A549 (cell line): ENCODE measurements around the gene ZFPM1. TPM values are rescaled to one million over a fixed set of nuclear protein-coding genes. Genes with fewer than 3 reads are reported as not detected.

Experiments
- ATAC-seq, 2 experiments: fragments of 200-7000 bp in 1 of 2; fragments of >200 bp in 1 of 2; cut with Nextera tagmentation in 1 of 2; cut with Tn5 transposase in 1 of 2; 3 replicates each; pipeline versions ENCODE4 v1.8.0 to v1.9.1; 2018 to 2020; ENCODE audit warnings: mild to moderate bottlenecking in 1 of 2, moderate library complexity in 1 of 2
- CTCF ChIA-PET: fragments of 300-600 bp; sonication (Branson Sonifier 250); formaldehyde crosslinking; extraction: SDS; loops from one replicate; lab custom pipeline; 2021; ENCODE audit warnings: antibody characterized with exemption, inconsistent platforms; lab: Yijun Ruan, JAX
- POLR2A ChIA-PET: fragments of 350-600 bp; formaldehyde crosslinking; extraction: SDS; loops from one replicate; lab custom pipeline; 2021; ENCODE audit warnings: antibody characterized with exemption, inconsistent platforms; lab: Yijun Ruan, JAX
- DNase-seq, 2 experiments: peaks; one replicate each; pipeline versions ENCODE4 v3.0.0 to v3.0.0-alpha.2; 2011 to 2016; ENCODE audit warnings: low read depth in 1 of 2, low spot score in 1 of 2
- FAIRE-seq: peaks from 2 replicates; lab custom pipeline; 2011; peaks lifted over from hg19 to GRCh38; lab: Jason Lieb, UNC
- H3K27ac ChIP-seq, 2 experiments: fragments of >200 bp; sonication (Bioruptor Twin); formaldehyde crosslinking; 3 replicates each; pipeline ENCODE4 v1.5.1; 2016 to 2017
- H3K4me1 ChIP-seq: fragments of >200 bp; sonication (Bioruptor Twin); formaldehyde crosslinking; 3 replicates; pipeline ENCODE4 v1.6.1; 2016
- H3K4me2 ChIP-seq: fragments of >200 bp; sonication (Bioruptor Twin); formaldehyde crosslinking; 3 replicates; pipeline ENCODE4 v1.6.1; 2016
- H3K4me3 ChIP-seq: fragments of >200 bp; sonication (Bioruptor Twin); formaldehyde crosslinking; 3 replicates; pipeline ENCODE4 v1.5.1; 2016
- H3K9me3 ChIP-seq: fragments of >200 bp; sonication (Bioruptor Twin); formaldehyde crosslinking; 3 replicates; pipeline ENCODE4 v1.6.1; 2016
- BHLHE40 ChIP-seq: IDR thresholded peaks from 2 replicates; pipeline ENCODE4 v1.6.1; 2012; ENCODE audit warnings: low read depth, low read length, inconsistent platforms
- CEBPB ChIP-seq, 2 experiments: fragments of >200 bp in 1 of 2; sonication (Bioruptor Twin) in 1 of 2; formaldehyde crosslinking in 1 of 2; IDR thresholded peaks; 2 replicates each; pipeline ENCODE4 v1.6.1; 2012 to 2016
- CHD4 ChIP-seq: fragments of 200-600 bp; sonication (generic); IDR thresholded peaks from 2 replicates; pipeline ENCODE4 v1.6.1; 2016; ENCODE audit warnings: antibody characterized with exemption, mild to moderate bottlenecking, borderline replicate concordance
- EHF ChIP-seq: fragments of 250-450 bp; sonication (Bioruptor Pico); IDR thresholded peaks from 2 replicates; pipeline ENCODE4 v1.5.0; 2020; ENCODE audit warnings: mild to moderate bottlenecking
- FOXS1 ChIP-seq: fragments of 250-450 bp; sonication (Bioruptor Pico); IDR thresholded peaks from 2 replicates; pipeline ENCODE4 v1.5.0; 2020; ENCODE audit warnings: mild to moderate bottlenecking, moderate library complexity
- GATA3 ChIP-seq: IDR thresholded peaks from 2 replicates; pipeline ENCODE4 v1.6.1; 2012; ENCODE audit warnings: borderline replicate concordance
- HDAC2 ChIP-seq: fragments of 200-600 bp; sonication (generic); IDR thresholded peaks from 2 replicates; pipeline ENCODE4 v1.6.1; 2016
- KDM1A ChIP-seq: fragments of 200-600 bp; sonication (generic); IDR thresholded peaks from 2 replicates; pipeline ENCODE4 v1.6.1; 2016; ENCODE audit warnings: low read depth, mild to moderate bottlenecking
- MAZ ChIP-seq: fragments of 150-350 bp; IDR thresholded peaks from 2 replicates; pipeline ENCODE4 v1.6.1; 2014; ENCODE audit warnings: antibody characterized with exemption, low read depth, low read length, borderline replicate concordance
- MYC ChIP-seq: IDR thresholded peaks from 2 replicates; pipeline ENCODE4 v1.6.1; 2012; ENCODE audit warnings: mild to moderate bottlenecking, inconsistent platforms, low read length, improper control_type of control experiment, borderline replicate concordance
- NPAS2 ChIP-seq: fragments of 250-450 bp; sonication (Bioruptor Pico); IDR thresholded peaks from 2 replicates; pipeline ENCODE4 v1.8.0; 2022; ENCODE audit warnings: mild to moderate bottlenecking, moderate library complexity, borderline replicate concordance
- POLR2A ChIP-seq: IDR thresholded peaks from 2 replicates; pipeline ENCODE4 v1.6.1; 2012; ENCODE audit warnings: mild to moderate bottlenecking, low read length
- RNF2 ChIP-seq: fragments of 200-600 bp; sonication (generic); IDR thresholded peaks from 2 replicates; pipeline ENCODE4 v1.6.1; 2016; ENCODE audit warnings: low read depth, mild to moderate bottlenecking, antibody characterized with exemption, moderate library complexity, borderline replicate concordance
- SREBF2 ChIP-seq: fragments of 450-650 bp; IDR thresholded peaks from 2 replicates; pipeline ENCODE4 v1.6.1; 2014; ENCODE audit warnings: mild to moderate bottlenecking, moderate library complexity
- TP53 ChIP-seq: fragments of 250-450 bp; sonication (Bioruptor Pico); IDR thresholded peaks from 2 replicates; pipeline ENCODE4 v1.5.0; 2021; ENCODE audit warnings: mild to moderate bottlenecking, moderate library complexity
- USF2 ChIP-seq: fragments of 450-650 bp; IDR thresholded peaks from 2 replicates; pipeline ENCODE4 v1.6.1; 2014; ENCODE audit warnings: antibody characterized with exemption
- ZC3H11A ChIP-seq: fragments of 450-650 bp; IDR thresholded peaks from 2 replicates; pipeline ENCODE4 v1.6.1; 2014; ENCODE audit warnings: antibody characterized with exemption, mild to moderate bottlenecking
- ZNF302 ChIP-seq: fragments of 250-450 bp; sonication (Bioruptor Pico); IDR thresholded peaks from 2 replicates; pipeline ENCODE4 v1.9.0; 2021; ENCODE audit warnings: inconsistent platforms, mild to moderate bottlenecking, moderate library complexity
- WGBS: methylation state at CpG from one replicate; pipeline ENCODE4 v1.1.6; 2017; ENCODE audit errors: missing lambda C conversion rate; 5-methylcytosine and 5-hydroxymethylcytosine counted together
- polyA plus RNA-seq, 4 experiments: library from polyadenylated mRNA; depleted of rRNA in 3 of 4; stranded (reverse); fragments of >200 nt; fragmentation: RNase III in 1 of 4; extraction: RNeasy Plus Mini Kit Qiagen cat#74134 plus additional on column Dnase treatment in 1 of 4; gene quantifications; 2 replicates in 3 of 4; 3 replicates in 1 of 4; pipeline ENCODE4 v1.2.3, GENCODE V29; 2011 to 2017
- TF ChIP-seq, protein P1 (sequence below): fragments of 200-600 bp; sonication (generic); IDR thresholded peaks from 2 replicates; pipeline ENCODE4 v1.6.1; 2016; ENCODE audit warnings: antibody characterized with exemption, mild to moderate bottlenecking, moderate library complexity
- TF ChIP-seq, protein P2 (sequence below): fragments of 150-350 bp; IDR thresholded peaks from 2 replicates; pipeline ENCODE4 v1.6.1; 2014; ENCODE audit warnings: low read depth, mild to moderate bottlenecking, low read length

The ZFPM1 gene
- polyA plus RNA-seq, 2 of the 4 experiments (the other 2 are of a cell fraction), result 0.36 to 2.5 TPM

GRCh38 chr16:88549671-88550245, 96.7 kb downstream of the ZFPM1 start:
- no peak for FAIRE-seq
- H3K4me1 ChIP-seq, result no peaks in the 10 kb centered on the region
- ChIA-PET CTCF (interaction anchor here (1.3 to 1.7 kb wide), 2 partner anchors 9 to 10 kb away, joined by 4 to 6 read pairs; no protein-coding TSS in a partner anchor), POLR2A (no interaction called here)
- H3K9me3 ChIP-seq, result peaks cover 3% of the 10 kb centered on the region; the same call in 2 of the 3 replicates
- no peak for ATAC-seq
- H3K4me3 ChIP-seq, result no peak overlapping the region
- H3K4me2 ChIP-seq, result no peak overlapping the region
- no peak overlapping the region for H3K27ac ChIP-seq
- DNase-seq, result no peak
- TF ChIP-seq ZC3H11A (no peak), EHF (CRISPR knock-in tag) (no peak), KDM1A (no peak), ZNF302 (CRISPR knock-in tag) (no peak), FOXS1 (CRISPR knock-in tag) (no peak), RNF2 (no peak), POLR2A (no peak), TP53 (CRISPR knock-in tag) (no peak)
- TF ChIP-seq, protein P1, sequence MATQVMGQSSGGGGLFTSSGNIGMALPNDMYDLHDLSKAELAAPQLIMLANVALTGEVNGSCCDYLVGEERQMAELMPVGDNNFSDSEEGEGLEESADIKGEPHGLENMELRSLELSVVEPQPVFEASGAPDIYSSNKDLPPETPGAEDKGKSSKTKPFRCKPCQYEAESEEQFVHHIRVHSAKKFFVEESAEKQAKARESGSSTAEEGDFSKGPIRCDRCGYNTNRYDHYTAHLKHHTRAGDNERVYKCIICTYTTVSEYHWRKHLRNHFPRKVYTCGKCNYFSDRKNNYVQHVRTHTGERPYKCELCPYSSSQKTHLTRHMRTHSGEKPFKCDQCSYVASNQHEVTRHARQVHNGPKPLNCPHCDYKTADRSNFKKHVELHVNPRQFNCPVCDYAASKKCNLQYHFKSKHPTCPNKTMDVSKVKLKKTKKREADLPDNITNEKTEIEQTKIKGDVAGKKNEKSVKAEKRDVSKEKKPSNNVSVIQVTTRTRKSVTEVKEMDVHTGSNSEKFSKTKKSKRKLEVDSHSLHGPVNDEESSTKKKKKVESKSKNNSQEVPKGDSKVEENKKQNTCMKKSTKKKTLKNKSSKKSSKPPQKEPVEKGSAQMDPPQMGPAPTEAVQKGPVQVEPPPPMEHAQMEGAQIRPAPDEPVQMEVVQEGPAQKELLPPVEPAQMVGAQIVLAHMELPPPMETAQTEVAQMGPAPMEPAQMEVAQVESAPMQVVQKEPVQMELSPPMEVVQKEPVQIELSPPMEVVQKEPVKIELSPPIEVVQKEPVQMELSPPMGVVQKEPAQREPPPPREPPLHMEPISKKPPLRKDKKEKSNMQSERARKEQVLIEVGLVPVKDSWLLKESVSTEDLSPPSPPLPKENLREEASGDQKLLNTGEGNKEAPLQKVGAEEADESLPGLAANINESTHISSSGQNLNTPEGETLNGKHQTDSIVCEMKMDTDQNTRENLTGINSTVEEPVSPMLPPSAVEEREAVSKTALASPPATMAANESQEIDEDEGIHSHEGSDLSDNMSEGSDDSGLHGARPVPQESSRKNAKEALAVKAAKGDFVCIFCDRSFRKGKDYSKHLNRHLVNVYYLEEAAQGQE, result no peak
- WGBS, result 89% methylated on average over 11 of the region's 12 CpGs

GRCh38 chr16:88550246-88550661, 97.2 kb downstream of the ZFPM1 start:
- Histone ChIP-seq H3K4me3 (no peak overlapping the region), H3K4me1 (no peaks in the 10 kb centered on the region), H3K4me2 (no peak overlapping the region), H3K27ac (no peak overlapping the region), H3K9me3 (no peaks in the 10 kb centered on the region; the same call in 1 of the 3 replicates)
- no peak for FAIRE-seq
- TF ChIP-seq HDAC2 (no peak), SREBF2 (no peak)
- no peak for DNase-seq
- WGBS, result 80% methylated on average over 11 of the region's 16 CpGs
- ATAC-seq, result no peak; a peak in 1 of 6 replicates
- ChIA-PET POLR2A (no interaction called here), CTCF (interaction anchor here (1.3 kb wide), 1 partner anchor 9 kb away, joined by 6 read pairs; no protein-coding TSS in a partner anchor)

DNA sequence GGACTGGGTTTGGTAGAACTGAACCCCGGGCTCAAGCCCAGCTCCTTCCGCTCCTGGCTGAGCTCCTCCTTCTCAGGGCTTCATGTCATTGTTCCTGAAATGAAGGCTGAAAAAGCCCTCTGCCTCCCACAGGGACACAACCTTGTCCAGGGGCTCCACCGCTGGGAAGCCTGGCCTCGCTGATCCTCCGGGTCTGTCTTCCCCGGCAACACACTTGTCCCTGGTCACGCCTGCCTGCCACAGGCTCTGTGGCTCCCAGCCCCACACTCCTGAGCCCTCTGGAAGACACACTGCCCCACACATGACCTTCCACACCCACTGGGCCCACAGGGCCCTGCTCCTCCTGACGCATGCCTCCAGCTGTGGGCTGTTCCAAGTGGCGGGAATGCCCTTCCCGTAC, 99.1 kb downstream of the ZFPM1 start:
- CTCF ChIA-PET, result interaction anchor here (0.9 to 4.3 kb wide), 2 partner anchors 11 to 71 kb away, joined by 3 to 21 read pairs; no protein-coding TSS in a partner anchor

More for the DNA sequence above, 99.1 kb downstream of the ZFPM1 start:
- Histone ChIP-seq H3K4me1 (no peaks in the 10 kb centered on the region), H3K4me2 (no peak overlapping the region), H3K9me3 (peaks cover 3% of the 10 kb centered on the region; the same call in 1 of the 3 replicates), H3K27ac (no peak overlapping the region), H3K4me3 (no peak overlapping the region)
- DNase-seq (no peak), FAIRE-seq (no peak), ATAC-seq (no peak)
- no peak for TF ChIP-seq RNF2
- TF ChIP-seq, protein P2, sequence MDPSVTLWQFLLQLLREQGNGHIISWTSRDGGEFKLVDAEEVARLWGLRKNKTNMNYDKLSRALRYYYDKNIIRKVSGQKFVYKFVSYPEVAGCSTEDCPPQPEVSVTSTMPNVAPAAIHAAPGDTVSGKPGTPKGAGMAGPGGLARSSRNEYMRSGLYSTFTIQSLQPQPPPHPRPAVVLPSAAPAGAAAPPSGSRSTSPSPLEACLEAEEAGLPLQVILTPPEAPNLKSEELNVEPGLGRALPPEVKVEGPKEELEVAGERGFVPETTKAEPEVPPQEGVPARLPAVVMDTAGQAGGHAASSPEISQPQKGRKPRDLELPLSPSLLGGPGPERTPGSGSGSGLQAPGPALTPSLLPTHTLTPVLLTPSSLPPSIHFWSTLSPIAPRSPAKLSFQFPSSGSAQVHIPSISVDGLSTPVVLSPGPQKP, result no peak
- no peak for TF ChIP-seq USF2
- TF ChIP-seq CHD4, result no peak
- no peak for TF ChIP-seq MYC
- TF ChIP-seq EHF (CRISPR knock-in tag), result no peak
- no peak for TF ChIP-seq MAZ
- no peak for TF ChIP-seq HDAC2
- TF ChIP-seq BHLHE40, result no peak
- no peak for TF ChIP-seq NPAS2 (CRISPR knock-in tag)
- no peak for TF ChIP-seq CEBPB (IDR thresholded peaks at IDR 0.05)
- TF ChIP-seq GATA3, result no peak
- no peak for TF ChIP-seq ZC3H11A
- POLR2A ChIA-PET, result interaction anchor here (0.8 kb wide), 1 partner anchor 18 kb away, joined by 3 read pairs; the partner anchor contains the start of gene ZC3H18
- 81% methylated on average over 10 of the region's 10 CpGs for WGBS
